Adrenal gland (tissue), 12 donors: ENCODE measurements around the gene AZGP1. TPM values are rescaled to one million over a fixed set of nuclear protein-coding genes. Genes with fewer than 3 reads are reported as not detected.
A peak's percentile ranks its signal among the peaks of the same experiment; 100 is the strongest.

ENCODE experiments used
- DNase-seq, 7 donors: peaks; one replicate each; pipeline ENCODE4 v3.0.0-alpha.2; 2019 to 2020
- H3K27ac ChIP-seq, 5 donors: fragments of 200-600 bp; sonication (generic) in 4 of 5; 1 replicate in 3 of 5; 2 replicates in 2 of 5; pipeline versions ENCODE4 v1.5.1 to v1.8.0; 2016 to 2020; ENCODE audit warnings: mild to moderate bottlenecking in 1 of 5
- H3K27me3 ChIP-seq: fragments of 200-600 bp; 2 replicates; pipeline ENCODE4 v1.8.0; 2021
- H3K36me3 ChIP-seq, 2 donors: fragments of 200-600 bp; replicated peaks in 1 of 2; 1 replicate in 1 of 2; 2 replicates in 1 of 2; pipeline versions ENCODE4 v1.5.1 to v1.8.0; 2018 to 2022
- H3K4me1 ChIP-seq, 2 donors: fragments of 200-600 bp; replicated peaks in 1 of 2; 1 replicate in 1 of 2; 2 replicates in 1 of 2; pipeline versions ENCODE4 v1.5.1 to v1.8.0; 2018 to 2021
- H3K4me3 ChIP-seq, 4 donors: fragments of 200-600 bp; sonication (generic) in 3 of 4; one replicate each; pipeline ENCODE4 v1.5.1; 2016 to 2018
- H3K9me3 ChIP-seq, 3 donors: fragments of 200-600 bp; sonication (generic) in 1 of 3; replicated peaks in 1 of 3; 1 replicate in 2 of 3; 2 replicates in 1 of 3; pipeline versions ENCODE4 v1.5.1 to v1.8.0; 2016 to 2021
- POLR2A ChIP-seq, 2 donors: fragments of 450-650 bp; IDR thresholded peaks; one replicate each; pipeline ENCODE4 v1.6.1; 2017; ENCODE audit warnings: antibody characterized with exemption in 2 of 2, mild to moderate bottlenecking in 2 of 2, moderate library complexity in 1 of 2
- WGBS, 4 donors: extraction: QIAGEN DNeasy Blood & Tissue Kit in 2 of 4; methylation state at CpG; one replicate each; pipeline versions ENCODE4 v1.1.5 to v1.1.7; 2013 to 2017; 5-methylcytosine and 5-hydroxymethylcytosine counted together
- intact Hi-C, 2 donors: fragments of 100-400 bp; cut with DNase I; formaldehyde crosslinking; loops; one replicate each; pipeline versions ENCODE4 v1.14.1 to v1.15.0; 2022 to 2023
- polyA plus RNA-seq, 3 donors: library from polyadenylated mRNA; stranded (reverse); fragments of 200-250 nt in 2 of 3; fragments of 350-450 nt in 1 of 3; fragmentation: Illumina TruSeq in 1 of 3; extraction: RNeasy Lipid Tissue Mini Kit (QIAGEN cat#74804) in 1 of 3; gene quantifications; one replicate each; pipeline ENCODE4 v1.2.3, GENCODE V29; 2013 to 2014
- small RNA-seq, 2 donors: library from RNA; depleted of rRNA; stranded (forward); fragments of <200 nt; gene quantifications; one replicate each; pipeline ENCODE3, GENCODE V24; 2016
- total RNA-seq, 9 donors: library from RNA; depleted of rRNA in 4 of 9; stranded (reverse); fragments of >200 nt in 4 of 9; fragments of 120-200 nt in 1 of 9; fragmentation: NEBNext Ultra II Directional in 1 of 9; extraction: Animal tissue kit (Norgen Biotek cat#: 25700) in 1 of 9; gene quantifications; one replicate each; pipeline versions ENCODE4 v1.1.0 to v1.2.4, GENCODE V29; 2013 to 2023
- TF ChIP-seq, protein P1 (sequence below), 6 experiments: fragments of 450-650 bp in 4 of 6; fragments of 200-600 bp in 2 of 6; sonication (generic) in 1 of 6; IDR thresholded peaks; 1 replicate in 5 of 6; 2 replicates in 1 of 6; pipeline versions ENCODE4 v1.5.1 to v1.8.0; 2016 to 2021; ENCODE audit warnings: antibody characterized with exemption in 6 of 6, mild to moderate bottlenecking in 2 of 6, moderate library complexity in 1 of 6
- donor health status: healthy with polysubstance abuse.
- donor health status: Bipolar disorder and iron deficiency.
- donor health status: DM: yes; HTN: yes; CAD: no.
- donor health status: DM: no; HTN: no; CAD: no.
- donor health status: DM: no; HTN: no; CAD: no.
- donor health status: DM: yes; HTN: yes; CAD: no.

AZGP1 gene
- total and polyA plus RNA-seq, 12 donors = 0.50 to 29.7 (median 2.0) TPM; not detected in 2

DNA sequence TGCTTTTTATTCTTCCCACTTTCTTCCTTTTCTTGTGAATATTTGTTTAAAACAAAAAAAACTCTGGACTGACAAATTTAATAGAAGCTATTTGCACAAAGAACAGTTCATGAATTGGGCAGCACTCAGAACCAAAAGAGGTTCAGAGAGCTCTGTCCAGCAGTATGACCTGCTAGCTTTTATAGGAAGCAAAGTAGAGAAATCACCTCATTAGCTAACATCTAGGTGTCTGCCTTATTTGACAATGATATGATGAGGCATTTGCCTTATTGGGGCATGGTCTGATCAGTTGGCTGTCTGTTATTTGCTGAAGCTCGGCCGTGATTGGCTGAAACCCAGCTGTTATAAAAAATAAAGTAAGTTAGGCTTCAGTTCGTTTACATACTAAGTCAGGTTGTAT, 55.7 kb downstream of the AZGP1 start:
- WGBS, 4 donors = 63 to 87% (median 73%) methylated on average over 3 of the region's 3 CpGs
- peak overlapping the region in 1 of 5 donors; percentile 89 for H3K27ac ChIP-seq

DNA sequence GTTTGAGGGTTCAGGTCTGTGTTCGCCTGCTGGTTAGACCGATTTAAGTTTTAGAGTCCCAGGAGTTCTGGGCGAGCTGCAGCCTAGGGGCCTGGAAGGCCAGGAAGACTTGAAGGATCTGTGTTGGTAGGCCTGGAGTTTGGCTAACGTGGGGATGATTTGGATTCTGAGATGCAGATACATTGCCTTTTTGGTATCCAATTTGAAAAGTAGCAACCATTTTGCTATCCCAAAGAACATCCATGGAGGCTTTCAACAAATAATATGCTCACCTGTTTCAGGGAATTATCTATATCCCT, 56.1 kb downstream of the AZGP1 start:
- TF ChIP-seq, protein P1, sequence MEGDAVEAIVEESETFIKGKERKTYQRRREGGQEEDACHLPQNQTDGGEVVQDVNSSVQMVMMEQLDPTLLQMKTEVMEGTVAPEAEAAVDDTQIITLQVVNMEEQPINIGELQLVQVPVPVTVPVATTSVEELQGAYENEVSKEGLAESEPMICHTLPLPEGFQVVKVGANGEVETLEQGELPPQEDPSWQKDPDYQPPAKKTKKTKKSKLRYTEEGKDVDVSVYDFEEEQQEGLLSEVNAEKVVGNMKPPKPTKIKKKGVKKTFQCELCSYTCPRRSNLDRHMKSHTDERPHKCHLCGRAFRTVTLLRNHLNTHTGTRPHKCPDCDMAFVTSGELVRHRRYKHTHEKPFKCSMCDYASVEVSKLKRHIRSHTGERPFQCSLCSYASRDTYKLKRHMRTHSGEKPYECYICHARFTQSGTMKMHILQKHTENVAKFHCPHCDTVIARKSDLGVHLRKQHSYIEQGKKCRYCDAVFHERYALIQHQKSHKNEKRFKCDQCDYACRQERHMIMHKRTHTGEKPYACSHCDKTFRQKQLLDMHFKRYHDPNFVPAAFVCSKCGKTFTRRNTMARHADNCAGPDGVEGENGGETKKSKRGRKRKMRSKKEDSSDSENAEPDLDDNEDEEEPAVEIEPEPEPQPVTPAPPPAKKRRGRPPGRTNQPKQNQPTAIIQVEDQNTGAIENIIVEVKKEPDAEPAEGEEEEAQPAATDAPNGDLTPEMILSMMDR (IDR thresholded peaks at IDR 0.05) = no peak
- TF ChIP-seq POLR2A (IDR thresholded peaks at IDR 0.05) = no peak
- Histone ChIP-seq H3K4me3 (peak overlapping the region in 3 of 4 donors; percentile 68 to 85 (median 81)), H3K36me3 (no peaks in the 10 kb centered on the region), H3K4me1 (peaks cover 31 to 33% of the 10 kb centered on the region in 2 donors), H3K9me3 (no peaks in the 10 kb centered on the region), H3K27ac (peak overlapping the region; percentile 10 to 99 (median 89)), H3K27me3 (no peaks in the 10 kb centered on the region)
- no peak for DNase-seq
- intact Hi-C loops = no loop called here
- WGBS, 4 donors = 15 to 46% (median 37%) methylated on average over 4 of the region's 4 CpGs

More for the DNA sequence above, 55.7 kb downstream of the AZGP1 start:
- H3K9me3 ChIP-seq = no peaks in the 10 kb centered on the region
- DNase-seq = no peak
- no peaks in the 10 kb centered on the region for H3K36me3 ChIP-seq
- peaks cover 31 to 33% of the 10 kb centered on the region in 2 donors for H3K4me1 ChIP-seq
- TF ChIP-seq, protein P1 (IDR thresholded peaks at IDR 0.05) = no peak
- no peak for TF ChIP-seq POLR2A (IDR thresholded peaks at IDR 0.05)
- H3K4me3 ChIP-seq = peak overlapping the region in 2 of 4 donors; percentile 68 to 85
- H3K27me3 ChIP-seq = no peaks in the 10 kb centered on the region
- intact Hi-C loops = no loop called here

DNA sequence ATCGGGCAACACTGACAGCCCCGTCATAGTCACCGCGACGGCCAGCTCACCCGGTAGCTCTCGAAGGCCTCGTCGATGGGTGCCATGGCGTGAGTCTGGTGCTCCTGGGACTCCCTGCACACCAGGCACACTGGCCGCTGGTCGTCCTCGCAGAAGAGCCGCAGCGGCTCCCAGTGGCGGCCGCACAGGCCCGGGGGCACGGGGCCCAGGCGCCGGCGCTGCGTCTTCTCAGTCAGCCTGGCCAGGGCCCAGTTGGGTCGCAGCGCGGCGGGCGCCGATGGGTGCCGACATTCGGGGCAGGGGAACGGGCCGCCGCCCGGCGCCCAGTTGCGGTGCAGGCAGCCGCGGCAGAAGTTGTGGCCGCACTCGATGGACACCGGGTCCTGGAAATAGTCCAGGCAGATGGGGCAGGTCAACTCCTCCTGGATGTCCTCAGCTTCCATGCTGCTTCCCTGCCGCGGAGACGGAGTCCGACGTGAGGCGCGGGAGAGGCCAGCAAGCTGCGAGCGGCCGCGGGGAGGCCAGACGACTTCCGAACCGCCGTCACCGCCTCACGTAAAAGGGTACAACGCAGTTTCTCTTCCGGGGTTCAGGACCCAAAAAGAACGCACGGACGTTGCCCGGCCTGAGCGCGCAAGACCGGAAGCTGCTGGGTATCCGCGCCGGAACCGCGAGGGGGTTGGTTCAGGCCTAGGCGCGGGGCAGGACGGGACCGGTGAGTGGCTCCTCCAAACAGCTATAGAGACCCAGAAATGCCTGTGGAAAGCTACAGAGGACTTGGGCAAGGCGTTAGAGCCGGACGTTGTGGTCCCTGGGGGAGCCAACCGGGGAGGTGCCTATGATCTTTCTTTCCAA, 56.6 kb downstream of the AZGP1 start, which contains the start of gene TRIM4:
Gene TRIM4 (minus strand): TSS at position 572 of the 855 bp plus-strand sequence. CDS start 129 bp downstream, at position 443.
- intact Hi-C loops = no loop called here
- peaks cover 31 to 33% of the 10 kb centered on the region in 2 donors for H3K4me1 ChIP-seq
- TF ChIP-seq, protein P1 (IDR thresholded peaks at IDR 0.05) = peak in 3 of 6 experiments; percentile 31 to 37 (median 35)
- peak; percentile 91 to 95 for TF ChIP-seq POLR2A (IDR thresholded peaks at IDR 0.05)
- peak; percentile 88 to 97 (median 94) for DNase-seq
- H3K27me3 ChIP-seq = no peaks in the 10 kb centered on the region
- H3K36me3 ChIP-seq = no peaks in the 10 kb centered on the region
- peak within 1 kb of the TSS; percentile 83 to 99 (median 89) for H3K27ac ChIP-seq
- WGBS, 4 donors = 0 to 2% (median 1%) methylated on average over 12 to 81 of the region's 81 CpGs
- no peaks in the 10 kb centered on the region for H3K9me3 ChIP-seq
- H3K4me3 ChIP-seq = peak within 1 kb of the TSS; percentile 43 to 85 (median 74)

Small RNA genes lying within 50 kb of the gene (small RNA-seq; reads per million reads assigned to genes)
- gene RF00019 (0 reads per million in 2 donors), gene RF00561 (0 reads per million in 2 donors)

Other genes starting within 250 kb of the AZGP1 start
- 1 to 10 TPM in 4 of 9 donors, under 1 TPM in 2, not detected in 3; 0.27 to 3.0 (median 1.3) TPM for gene CYP3A7, start 240.8 kb downstream of the AZGP1 start, total RNA-seq
- under 1 TPM; 0.09 to 0.32 (median 0.20) TPM for gene CYP3A7, start 240.8 kb downstream of the AZGP1 start, polyA plus RNA-seq
- gene CYP3A4, start 191.8 kb downstream of the AZGP1 start, total RNA-seq = 10 to 100 TPM in 2 of 9 donors, 1 to 10 TPM in 3, under 1 TPM in 4; 0.14 to 34.6 (median 1.4) TPM
- 1 to 10 TPM in 1 of 3 donors, under 1 TPM in 2; 0.33 to 1.8 (median 0.57) TPM for gene CYP3A4, start 191.8 kb downstream of the AZGP1 start, polyA plus RNA-seq
- gene CYP3A43, start 148.0 kb downstream of the AZGP1 start, total RNA-seq = under 1 TPM in 1 of 9 donors, not detected in 8; 0.39 TPM
- not detected for gene CYP3A43, start 148.0 kb downstream of the AZGP1 start, polyA plus RNA-seq
- gene OR2AE1, start 99.0 kb downstream of the AZGP1 start, total RNA-seq = under 1 TPM in 2 of 9 donors, not detected in 7; 0.11 to 0.28 TPM
- not detected for gene OR2AE1, start 99.0 kb downstream of the AZGP1 start, polyA plus RNA-seq
- 10 to 100 TPM; 30.7 to 57.0 (median 37.5) TPM for gene TRIM4, start 56.5 kb downstream of the AZGP1 start, total RNA-seq
- 10 to 100 TPM; 17.2 to 52.9 (median 19.5) TPM for gene TRIM4, start 56.5 kb downstream of the AZGP1 start, polyA plus RNA-seq
- under 1 TPM in 1 of 9 donors, not detected in 8; 0.11 TPM for gene GJC3, start 46.4 kb downstream of the AZGP1 start, total RNA-seq
- gene GJC3, start 46.4 kb downstream of the AZGP1 start, polyA plus RNA-seq = under 1 TPM; 0.27 to 0.40 (median 0.34) TPM
- gene ZKSCAN1, start 39.6 kb upstream of the AZGP1 start, total RNA-seq = 100 to 1,000 TPM in 2 of 9 donors, 10 to 100 TPM in 7; 35.2 to 134 (median 57.8) TPM
- gene ZKSCAN1, start 39.6 kb upstream of the AZGP1 start, polyA plus RNA-seq = 10 to 100 TPM; 20.3 to 46.6 (median 38.7) TPM
- gene ZSCAN21, start 73.7 kb upstream of the AZGP1 start, total RNA-seq = 10 to 100 TPM in 8 of 9 donors, 1 to 10 TPM in 1; 10.0 to 22.7 (median 14.7) TPM
- gene ZSCAN21, start 73.7 kb upstream of the AZGP1 start, polyA plus RNA-seq = 10 to 100 TPM; 11.2 to 14.9 (median 12.5) TPM
- gene ZNF3, start 105.7 kb upstream of the AZGP1 start, total RNA-seq = 10 to 100 TPM; 13.2 to 47.3 (median 22.2) TPM
- gene ZNF3, start 105.7 kb upstream of the AZGP1 start, polyA plus RNA-seq = 10 to 100 TPM; 17.4 to 25.5 (median 23.2) TPM
- gene COPS6, start 112.9 kb upstream of the AZGP1 start, total RNA-seq = 100 to 1,000 TPM in 5 of 9 donors, 10 to 100 TPM in 4; 25.5 to 130 (median 101) TPM
- 100 to 1,000 TPM; 135 to 194 (median 187) TPM for gene COPS6, start 112.9 kb upstream of the AZGP1 start, polyA plus RNA-seq
- 10 to 100 TPM; 13.6 to 51.0 (median 28.3) TPM for gene MCM7, start 125.4 kb upstream of the AZGP1 start, total RNA-seq
- gene MCM7, start 125.4 kb upstream of the AZGP1 start, polyA plus RNA-seq = 10 to 100 TPM; 12.2 to 72.3 (median 52.4) TPM
- gene AP4M1, start 125.6 kb upstream of the AZGP1 start, total RNA-seq = 10 to 100 TPM in 7 of 9 donors, 1 to 10 TPM in 2; 9.6 to 24.0 (median 15.9) TPM
- 10 to 100 TPM in 2 of 3 donors, 1 to 10 TPM in 1; 9.6 to 30.1 (median 23.5) TPM for gene AP4M1, start 125.6 kb upstream of the AZGP1 start, polyA plus RNA-seq
- gene TAF6, start 143.3 kb upstream of the AZGP1 start, total RNA-seq = 100 to 1,000 TPM in 1 of 9 donors, 10 to 100 TPM in 8; 16.0 to 141 (median 70.7) TPM
- gene TAF6, start 143.3 kb upstream of the AZGP1 start, polyA plus RNA-seq = 10 to 100 TPM; 41.3 to 69.4 (median 67.9) TPM
- gene CNPY4, start 143.6 kb upstream of the AZGP1 start, total RNA-seq = 10 to 100 TPM; 14.0 to 46.5 (median 23.3) TPM
- 10 to 100 TPM; 16.5 to 28.1 (median 27.3) TPM for gene CNPY4, start 143.6 kb upstream of the AZGP1 start, polyA plus RNA-seq
- 1 to 10 TPM; 1.5 to 7.0 (median 3.5) TPM for gene MBLAC1, start 150.9 kb upstream of the AZGP1 start, total RNA-seq
- 1 to 10 TPM in 2 of 3 donors, under 1 TPM in 1; 0.38 to 4.2 (median 2.7) TPM for gene MBLAC1, start 150.9 kb upstream of the AZGP1 start, polyA plus RNA-seq
- 100 to 1,000 TPM; 104 to 266 (median 151) TPM for gene LAMTOR4, start 172.9 kb upstream of the AZGP1 start, total RNA-seq
- 100 to 1,000 TPM in 2 of 3 donors, 10 to 100 TPM in 1; 33.1 to 224 (median 193) TPM for gene LAMTOR4, start 172.9 kb upstream of the AZGP1 start, polyA plus RNA-seq
- 10 to 100 TPM in 7 of 9 donors, 1 to 10 TPM in 2; 4.3 to 23.7 (median 16.9) TPM for gene TRAPPC14, start 182.7 kb upstream of the AZGP1 start, total RNA-seq
- 10 to 100 TPM; 10.2 to 57.7 (median 47.5) TPM for gene TRAPPC14, start 182.7 kb upstream of the AZGP1 start, polyA plus RNA-seq
- gene GAL3ST4, start 192.6 kb upstream of the AZGP1 start, total RNA-seq = 10 to 100 TPM in 2 of 9 donors, 1 to 10 TPM in 6, under 1 TPM in 1; 0.78 to 14.3 (median 8.0) TPM
- gene GAL3ST4, start 192.6 kb upstream of the AZGP1 start, polyA plus RNA-seq = 1 to 10 TPM; 3.4 to 4.0 (median 3.5) TPM
- 1 to 10 TPM in 5 of 9 donors, under 1 TPM in 4; 0.35 to 4.3 (median 1.1) TPM for gene GPC2, start 201.3 kb upstream of the AZGP1 start, total RNA-seq
- gene GPC2, start 201.3 kb upstream of the AZGP1 start, polyA plus RNA-seq = 1 to 10 TPM in 2 of 3 donors, under 1 TPM in 1; 0.05 to 1.2 (median 1.1) TPM
- gene STAG3, start 201.9 kb upstream of the AZGP1 start, total RNA-seq = 1 to 10 TPM in 4 of 9 donors, under 1 TPM in 5; 0.26 to 3.1 (median 0.95) TPM
- 1 to 10 TPM in 2 of 3 donors, under 1 TPM in 1; 0.77 to 3.3 (median 2.1) TPM for gene STAG3, start 201.9 kb upstream of the AZGP1 start, polyA plus RNA-seq
- gene PVRIG, start 243.9 kb upstream of the AZGP1 start, total RNA-seq = 1 to 10 TPM in 3 of 9 donors, under 1 TPM in 5, not detected in 1; 0.21 to 1.8 (median 0.56) TPM
- gene PVRIG, start 243.9 kb upstream of the AZGP1 start, polyA plus RNA-seq = under 1 TPM in 2 of 3 donors, not detected in 1; 0.34 to 0.56 TPM